GOT3 (cell line): ENCODE results near the gene NCAM1.
"Not testable (repeated sequence)": the region's sequence is repeated elsewhere in the genome, so short reads cannot be mapped to it uniquely, and the experiment has no call there.

ENCODE experiments used
- DNase-seq: peaks from one replicate; lab custom pipeline; 2025; ENCODE audit warnings: mixed read lengths; lab: John Stamatoyannopoulos, UW

The NCAM1 gene

DNA sequence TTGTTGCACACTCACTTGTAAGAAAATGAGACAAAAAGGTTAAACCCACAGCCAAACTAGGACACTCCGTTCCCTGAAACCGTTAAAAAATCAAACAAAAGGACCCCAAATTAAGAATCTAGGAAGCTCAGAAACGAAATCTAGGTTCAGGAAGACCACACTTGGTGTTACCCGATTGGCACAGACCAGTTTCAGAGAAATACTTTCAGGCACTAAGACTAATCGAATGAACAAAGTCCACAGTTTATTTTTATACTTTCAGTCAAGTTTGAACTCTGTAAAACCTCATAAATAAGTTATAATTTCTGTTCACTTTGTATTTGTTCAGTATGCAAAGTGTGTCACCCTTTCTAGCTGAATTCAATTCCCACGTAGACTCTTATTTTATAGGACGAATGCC is 314.4 kb downstream of the NCAM1 start:
- DNase-seq: no peak

- DNase-seq: no peak
Observed at GRCh38 chr11:113276466-113276865, 315.2 kb downstream of the NCAM1 start.

GRCh38 chr11:113277907-113278306 is 316.7 kb downstream of the NCAM1 start:
- no peak for DNase-seq

- DNase-seq: no peak
Observed at GRCh38 chr11:113278481-113278880, 317.3 kb downstream of the NCAM1 start.

DNA sequence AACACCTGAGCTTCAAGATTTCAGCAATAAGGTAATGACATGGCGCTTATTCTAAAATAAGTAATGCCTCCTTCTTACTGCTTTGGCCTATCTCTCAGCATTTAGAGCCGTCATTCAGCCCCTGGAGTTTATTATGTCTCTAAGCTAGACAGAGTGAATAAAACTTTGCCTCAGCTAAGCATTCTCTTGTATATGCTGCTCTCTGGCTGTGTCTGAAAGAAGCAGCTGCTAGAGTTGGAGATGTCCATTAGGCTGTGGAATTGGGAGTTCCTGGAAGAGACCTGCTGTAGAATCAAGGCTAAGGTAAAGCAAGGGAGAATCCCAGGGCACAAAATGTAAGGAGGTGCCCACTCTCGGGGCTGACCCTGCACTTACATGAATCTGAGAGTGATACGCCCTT is 317.7 kb downstream of the NCAM1 start:
- no peak for DNase-seq

DNA sequence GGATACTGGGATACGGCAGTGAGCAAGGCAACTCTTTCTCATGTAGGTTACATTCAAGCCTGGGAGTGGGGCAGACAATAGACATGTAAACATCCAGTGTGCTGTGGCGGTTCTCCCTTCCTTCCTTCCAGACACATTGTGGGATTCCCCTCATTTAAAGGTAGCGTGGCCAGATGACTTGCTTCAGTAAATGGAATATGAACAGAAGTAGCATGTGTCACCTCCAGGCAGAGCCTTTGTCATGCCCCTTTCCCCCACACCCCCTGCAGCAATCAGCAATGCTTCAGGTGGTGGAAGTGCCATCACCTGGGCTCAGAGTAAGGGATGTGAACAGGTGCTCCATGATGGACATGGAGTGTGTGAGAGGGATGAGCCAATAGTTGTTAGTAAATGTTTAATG is 318.4 kb downstream of the NCAM1 start:
- no peak for DNase-seq

DNA sequence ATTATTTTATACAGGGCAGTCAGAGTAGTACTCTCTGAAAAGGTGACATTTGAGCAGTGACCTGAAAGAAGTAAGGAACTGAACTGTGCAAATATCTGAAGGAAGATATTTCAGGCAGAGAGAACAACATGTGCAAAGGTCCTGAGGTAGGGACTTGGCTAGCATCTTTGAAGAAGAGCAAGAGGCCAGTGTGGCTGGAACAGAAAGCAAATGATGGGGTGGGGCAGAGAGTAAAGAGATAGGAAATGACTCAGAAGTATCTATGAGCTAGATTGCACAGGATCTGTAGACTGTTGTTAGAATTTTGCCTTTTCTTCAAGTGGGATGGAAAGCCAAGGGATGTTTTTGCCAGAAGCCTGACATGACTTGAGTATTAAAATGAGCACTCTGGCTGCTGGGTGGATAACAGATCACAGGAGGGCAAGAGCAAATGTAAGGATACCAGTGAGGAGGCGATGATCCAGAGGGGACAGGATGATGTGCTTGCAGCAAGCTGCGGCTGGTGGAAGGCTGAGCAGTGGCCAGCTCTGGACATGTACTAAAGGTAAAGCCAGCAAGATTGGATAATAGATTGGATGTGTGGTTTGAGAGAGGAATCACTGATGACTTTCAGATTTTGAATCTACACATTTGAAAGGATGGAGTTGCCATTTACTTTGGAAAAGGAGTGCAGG is 320.0 kb downstream of the NCAM1 start:
- DNase-seq: no peak

DNA sequence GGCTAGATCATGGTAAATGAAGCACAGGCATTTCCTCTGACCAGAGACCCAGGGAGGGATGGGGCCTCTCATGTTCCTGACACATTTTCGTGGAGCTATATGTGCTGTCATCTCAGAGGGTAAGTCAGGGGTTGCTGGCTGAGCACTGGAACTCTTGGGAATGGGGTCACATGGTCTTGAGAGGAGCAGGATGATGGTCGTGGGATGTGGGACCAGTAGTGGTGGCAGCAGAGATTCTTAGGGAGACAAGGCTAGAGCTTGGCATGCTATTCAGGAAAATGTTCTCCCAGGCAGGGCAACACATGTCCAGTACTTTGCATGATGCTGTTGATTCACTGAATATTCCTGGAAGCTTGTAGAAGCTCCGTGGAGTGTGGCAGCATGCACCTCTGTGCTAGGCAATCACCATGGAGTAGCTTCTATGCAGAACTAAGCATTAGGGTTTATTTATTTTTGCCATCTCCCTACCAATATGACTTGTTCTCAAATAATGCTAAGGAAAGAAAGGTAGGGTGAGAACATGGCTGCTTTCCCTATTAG is 321.7 kb downstream of the NCAM1 start:
- no peak for DNase-seq

- no peak for DNase-seq
Observed at GRCh38 chr11:113283881-113284280, 322.7 kb downstream of the NCAM1 start.

DNA sequence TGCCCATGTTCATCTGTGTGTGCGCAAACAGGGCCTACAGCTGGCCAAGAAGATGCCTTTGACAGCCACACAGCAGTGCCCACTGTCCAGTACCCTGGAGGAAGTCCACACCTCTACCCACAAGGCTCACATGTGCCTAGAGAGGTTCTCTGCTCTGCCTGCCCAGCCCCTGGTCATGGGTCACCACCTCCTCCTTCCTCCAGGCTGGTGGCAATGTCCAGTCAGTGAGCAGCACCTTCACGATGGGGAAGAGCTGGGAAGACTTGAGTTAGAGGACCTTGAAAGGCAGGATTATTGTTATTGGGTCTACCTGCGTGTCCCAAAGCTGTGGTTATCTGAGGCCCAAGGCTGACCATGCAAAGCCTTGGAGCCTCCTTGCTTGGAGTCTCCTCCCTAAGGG is 324.8 kb downstream of the NCAM1 start:
- DNase-seq: no peak

DNA sequence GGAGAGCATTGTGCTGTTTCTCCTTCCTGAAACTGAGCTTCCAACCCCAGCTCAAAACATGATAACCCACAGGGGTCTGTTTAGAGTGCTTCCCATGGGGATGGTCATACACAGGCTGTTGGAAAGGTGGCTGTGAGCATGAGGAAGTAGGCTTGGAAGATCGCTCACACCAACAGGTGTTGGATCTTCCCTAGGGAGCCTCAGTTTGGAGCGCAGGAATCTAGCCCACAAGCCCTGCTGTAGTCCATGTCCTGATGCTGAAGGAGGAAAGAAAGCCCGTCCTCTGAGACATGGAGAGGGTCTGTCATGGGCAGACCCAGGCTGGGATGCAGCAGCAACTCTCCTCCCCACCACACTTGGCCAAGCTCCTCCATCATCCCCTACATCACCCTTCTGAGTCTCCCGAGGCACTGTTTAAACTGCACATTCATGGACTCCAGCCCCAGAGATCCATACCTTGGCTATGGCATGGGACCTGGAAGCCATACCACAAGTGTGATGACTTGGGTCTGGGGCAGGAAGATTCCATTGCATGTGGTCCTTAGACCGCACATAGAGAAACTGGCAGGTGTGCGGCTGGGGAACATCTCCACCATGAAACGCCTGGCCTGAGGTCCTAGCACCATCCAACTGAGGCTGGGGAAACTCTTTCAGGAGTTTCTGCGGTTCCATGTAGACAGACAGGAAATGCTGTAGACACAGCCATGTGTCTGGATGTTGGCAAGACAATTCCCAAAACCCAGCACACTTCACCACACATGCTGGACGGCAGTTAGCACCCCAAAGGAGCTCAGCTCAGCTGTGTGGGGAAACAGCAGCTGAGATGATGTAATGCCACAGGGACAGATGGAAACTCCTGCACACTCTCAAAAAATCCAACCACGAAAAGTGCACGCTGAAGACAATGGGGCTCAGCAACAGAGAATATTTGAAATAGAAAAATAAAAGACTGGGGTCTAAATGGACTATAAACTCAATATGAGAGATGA is 325.6 kb downstream of the NCAM1 start:
- no peak for DNase-seq

DNA sequence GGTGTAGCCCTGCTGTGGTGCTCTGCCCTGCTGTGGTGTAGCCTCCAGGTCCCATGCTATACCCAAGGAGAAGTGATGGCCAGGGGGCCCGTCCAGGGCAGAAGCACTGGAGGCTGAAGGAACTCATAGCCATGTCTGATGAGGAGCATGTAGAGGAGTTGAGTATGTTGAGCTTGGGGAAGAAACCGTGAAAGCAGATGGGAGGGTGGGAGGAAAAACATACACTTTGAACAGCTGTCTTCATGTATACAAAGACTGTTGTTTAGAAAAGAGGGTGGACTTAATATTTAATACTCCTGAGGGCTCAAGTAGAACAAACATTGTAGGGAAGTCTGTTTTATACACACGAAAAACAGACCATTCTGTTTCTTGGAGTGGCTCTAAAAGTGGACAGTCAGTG is 326.6 kb downstream of the NCAM1 start:
- no peak for DNase-seq

GRCh38 chr11:113288286-113288863 is 327.2 kb downstream of the NCAM1 start:
- DNase-seq: no peak

DNA sequence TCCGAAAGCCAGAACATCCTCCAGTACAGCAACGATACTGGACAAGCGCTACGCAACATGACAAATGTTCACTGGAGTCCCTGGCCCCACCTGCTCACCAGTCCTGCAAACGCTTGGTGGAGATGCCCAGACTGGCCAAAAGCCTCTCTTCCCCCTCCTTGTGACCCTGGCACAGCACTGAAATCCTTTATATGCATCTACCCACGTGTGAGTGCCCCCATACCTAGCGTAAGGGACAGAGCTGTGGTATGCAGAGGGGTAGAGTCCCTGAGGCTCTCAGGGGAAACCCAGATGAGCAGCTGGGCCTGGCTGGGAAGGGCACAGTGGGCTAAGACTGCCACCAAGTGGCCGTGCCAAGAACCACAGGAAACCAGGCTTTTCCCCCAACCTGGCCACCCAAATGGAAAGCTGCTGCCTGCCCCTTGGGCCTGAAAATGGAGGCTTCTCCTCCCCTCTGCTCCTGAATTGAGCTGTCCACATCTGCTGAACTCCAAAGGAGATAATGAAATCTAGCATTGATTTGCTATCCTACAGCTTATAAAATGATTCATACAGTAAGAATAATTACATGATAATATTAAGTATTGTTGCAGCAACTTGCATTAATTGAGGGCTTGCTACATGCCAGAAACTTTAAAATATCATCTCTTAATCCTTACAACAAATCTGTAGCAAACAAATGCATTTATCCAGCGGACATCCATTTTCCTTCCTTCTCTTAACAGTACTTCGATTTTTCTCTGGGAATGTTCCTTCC is 328.4 kb downstream of the NCAM1 start:
- no peak for DNase-seq

- DNase-seq: no peak
Observed at GRCh38 chr11:113293936-113294335, 332.7 kb downstream of the NCAM1 start.

DNA sequence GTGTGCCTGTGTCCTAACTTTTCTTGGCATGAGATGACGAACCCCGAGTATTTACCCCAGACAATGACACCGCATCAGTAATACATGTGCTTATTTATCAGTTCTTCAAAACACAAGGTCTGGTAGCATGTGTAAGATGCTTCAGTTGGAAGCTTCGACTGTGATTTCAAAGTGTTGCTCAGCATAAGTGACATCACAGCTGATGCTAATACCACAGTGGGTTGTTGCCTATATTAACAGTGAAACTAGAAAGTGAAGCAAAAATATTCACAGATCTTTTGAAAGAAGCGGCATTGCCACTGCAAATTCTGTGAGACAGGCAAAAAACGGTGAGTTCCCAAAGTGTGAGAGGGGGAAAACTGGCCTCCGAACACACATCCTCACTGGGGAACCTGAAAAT is 334.8 kb downstream of the NCAM1 start:
- no peak for DNase-seq

- DNase-seq: no peak
Observed at GRCh38 chr11:113296447-113297205, 335.4 kb downstream of the NCAM1 start.

DNA sequence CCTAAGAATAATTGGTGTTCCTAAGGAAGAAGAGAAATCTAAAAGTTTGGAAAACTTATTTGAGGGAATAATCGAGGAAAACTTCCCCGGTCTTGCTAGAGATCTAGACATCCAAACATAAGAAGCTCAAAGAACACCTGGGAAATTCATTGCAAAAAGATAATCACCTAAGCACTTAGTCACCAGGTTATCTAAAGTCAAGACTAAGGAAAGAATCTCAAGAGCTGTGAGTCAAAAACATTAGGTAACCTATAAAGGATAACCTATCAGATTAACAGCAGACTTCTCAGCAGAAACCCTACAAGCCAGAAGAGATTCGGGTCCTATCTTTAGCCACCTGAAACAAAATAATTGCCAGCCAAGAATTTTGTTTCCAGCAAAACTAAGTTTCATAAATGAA is 337.3 kb downstream of the NCAM1 start:
- not testable (repeated sequence) for DNase-seq

- DNase-seq: no peak
Observed at GRCh38 chr11:113304916-113305315, 343.7 kb downstream of the NCAM1 start.

- DNase-seq: no peak
Observed at GRCh38 chr11:113305440-113306336, 344.5 kb downstream of the NCAM1 start.
